Subcutaneous preadipocyte (primary cell): ENCODE measurements around the gene ARHGAP6. TPM values are rescaled to one million over a fixed set of nuclear protein-coding genes. Genes with fewer than 3 reads are reported as not detected.

Experiments used
- small RNA-seq: library from RNA; depleted of rRNA; stranded (forward); fragments of <200 nt; gene quantifications from one replicate; pipeline ENCODE3, GENCODE V24; 2012
- total RNA-seq: library from RNA; depleted of rRNA; stranded (reverse); fragments of >200 nt; gene quantifications from 2 replicates; pipeline ENCODE4 v1.2.3, GENCODE V29; 2012

The ARHGAP6 gene, protein sequence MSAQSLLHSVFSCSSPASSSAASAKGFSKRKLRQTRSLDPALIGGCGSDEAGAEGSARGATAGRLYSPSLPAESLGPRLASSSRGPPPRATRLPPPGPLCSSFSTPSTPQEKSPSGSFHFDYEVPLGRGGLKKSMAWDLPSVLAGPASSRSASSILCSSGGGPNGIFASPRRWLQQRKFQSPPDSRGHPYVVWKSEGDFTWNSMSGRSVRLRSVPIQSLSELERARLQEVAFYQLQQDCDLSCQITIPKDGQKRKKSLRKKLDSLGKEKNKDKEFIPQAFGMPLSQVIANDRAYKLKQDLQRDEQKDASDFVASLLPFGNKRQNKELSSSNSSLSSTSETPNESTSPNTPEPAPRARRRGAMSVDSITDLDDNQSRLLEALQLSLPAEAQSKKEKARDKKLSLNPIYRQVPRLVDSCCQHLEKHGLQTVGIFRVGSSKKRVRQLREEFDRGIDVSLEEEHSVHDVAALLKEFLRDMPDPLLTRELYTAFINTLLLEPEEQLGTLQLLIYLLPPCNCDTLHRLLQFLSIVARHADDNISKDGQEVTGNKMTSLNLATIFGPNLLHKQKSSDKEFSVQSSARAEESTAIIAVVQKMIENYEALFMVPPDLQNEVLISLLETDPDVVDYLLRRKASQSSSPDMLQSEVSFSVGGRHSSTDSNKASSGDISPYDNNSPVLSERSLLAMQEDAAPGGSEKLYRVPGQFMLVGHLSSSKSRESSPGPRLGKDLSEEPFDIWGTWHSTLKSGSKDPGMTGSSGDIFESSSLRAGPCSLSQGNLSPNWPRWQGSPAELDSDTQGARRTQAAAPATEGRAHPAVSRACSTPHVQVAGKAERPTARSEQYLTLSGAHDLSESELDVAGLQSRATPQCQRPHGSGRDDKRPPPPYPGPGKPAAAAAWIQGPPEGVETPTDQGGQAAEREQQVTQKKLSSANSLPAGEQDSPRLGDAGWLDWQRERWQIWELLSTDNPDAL (N-terminal part only)
- total RNA-seq = 26.1 and 29.7 TPM in 2 replicates

DNA sequence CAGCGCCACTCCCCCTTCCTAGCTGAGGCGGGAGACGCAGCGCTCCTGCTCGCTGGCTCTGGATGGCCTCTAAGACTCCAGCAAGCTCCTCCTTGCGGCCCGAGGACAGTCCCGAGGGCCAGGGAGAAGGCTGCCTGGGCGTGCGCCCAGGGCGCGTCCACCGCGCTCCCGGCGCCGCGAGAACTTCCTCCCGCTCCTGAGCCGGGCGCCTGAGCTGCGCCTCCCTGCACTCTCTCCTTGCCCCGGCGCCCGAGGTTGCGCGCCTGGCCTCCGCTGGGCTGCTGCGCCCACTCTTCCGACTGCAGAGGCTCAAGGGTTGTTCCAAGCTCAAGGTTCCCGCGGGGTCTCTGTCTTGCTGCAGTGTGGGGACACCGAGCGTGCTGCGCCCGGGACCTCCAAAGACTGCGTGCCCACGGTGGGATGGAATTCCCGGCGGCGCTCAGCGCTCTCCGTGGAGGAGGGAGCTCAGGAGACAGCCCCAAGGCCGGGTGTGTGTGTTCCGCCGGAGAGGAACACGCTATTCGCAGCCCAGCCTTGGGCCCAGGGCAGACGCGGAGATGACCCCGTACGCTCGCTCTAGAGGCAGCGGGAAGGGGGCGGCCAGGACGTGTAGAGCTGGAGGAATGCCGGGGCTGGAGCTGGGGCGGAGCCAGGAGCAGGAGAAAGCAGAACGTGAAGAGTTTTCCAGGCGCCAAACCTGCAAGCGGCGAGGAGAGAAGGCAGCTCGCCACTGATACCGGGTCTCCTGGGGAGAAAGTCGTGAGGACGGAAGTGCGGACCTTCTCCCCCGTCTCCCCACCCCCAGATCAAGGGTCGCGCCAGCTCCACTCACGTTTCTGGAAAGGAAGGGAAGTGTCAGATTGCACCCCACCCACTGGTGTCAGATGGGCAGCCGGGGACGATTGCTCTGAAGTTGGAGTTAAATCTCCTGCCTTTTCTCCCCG lies at the start of gene ARHGAP6:
Gene ARHGAP6, minus strand, starts transcription at position 753 of the 944 bp plus-strand sequence. CDS start 1,092 bp downstream, outside the sequence.

DNA sequence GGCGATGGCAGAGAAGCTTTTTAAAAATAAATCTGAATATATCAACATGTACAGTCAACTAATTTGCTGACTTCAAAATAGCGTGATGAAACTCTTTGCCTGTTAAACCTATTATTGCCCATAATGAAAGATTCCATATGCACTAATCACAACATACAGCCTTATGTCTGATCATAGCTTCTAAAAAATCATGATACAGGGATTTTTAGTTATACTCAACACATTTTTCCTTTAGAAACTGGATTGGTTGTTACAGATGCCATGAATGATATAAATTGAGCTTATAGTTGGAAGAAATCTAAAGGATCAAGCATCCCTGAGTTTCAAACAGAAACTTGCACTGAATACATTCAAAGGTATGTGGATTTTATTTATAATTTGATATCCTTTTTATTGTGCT lies 372.6 kb downstream of the ARHGAP6 start, which contains the start of gene AMELX:
Gene AMELX, plus strand, starts transcription at position 301 of the 400 bp plus-strand sequence. CDS start 1,376 bp downstream, outside the sequence.

DNA sequence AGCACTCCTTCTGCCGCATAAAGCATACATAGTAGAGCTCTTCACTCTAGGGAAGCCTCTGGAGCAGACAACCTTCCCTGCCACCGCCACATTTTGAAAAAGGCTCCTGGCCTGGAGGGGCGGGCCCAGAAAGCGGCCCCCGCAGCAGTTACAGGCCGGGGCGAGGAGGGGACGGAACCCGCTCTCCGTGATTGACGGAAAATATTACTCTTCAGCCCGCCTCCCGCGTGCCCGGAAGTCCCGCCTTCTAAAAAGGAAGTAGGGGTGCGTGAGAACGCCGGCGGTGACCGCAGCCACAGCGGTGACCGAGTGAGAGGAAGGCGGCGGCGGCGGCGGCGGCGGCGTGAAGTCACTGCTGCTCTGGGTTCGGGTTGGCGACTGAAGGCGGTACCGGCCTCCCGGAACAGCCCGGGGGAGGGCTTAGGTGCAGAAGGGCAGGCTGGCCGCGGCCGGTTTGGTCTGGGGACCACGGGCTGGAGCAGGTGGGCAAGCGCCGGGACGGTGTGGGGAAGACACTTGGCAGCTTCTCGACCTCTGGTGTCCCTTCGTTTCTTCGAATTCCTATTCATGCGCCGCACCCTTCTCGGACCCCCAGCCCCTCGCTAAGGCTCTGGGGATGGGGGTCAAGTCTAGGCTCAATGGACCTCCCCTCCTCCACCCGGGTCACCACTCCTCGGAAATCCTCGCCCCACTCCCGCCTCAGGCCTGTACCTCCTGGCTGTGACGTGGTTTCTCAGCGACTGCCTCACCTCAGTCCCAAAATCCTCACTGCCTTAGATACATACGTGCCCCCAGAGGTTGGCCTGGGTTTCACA lies 554.5 kb downstream of the ARHGAP6 start, which contains the start of gene HCCS:
Gene HCCS, plus strand, starts transcription at position 296 of the 815 bp plus-strand sequence. CDS start 729 bp downstream, outside the sequence.

Small RNA genes lying within 50 kb of the gene (small RNA-seq; reads per million reads assigned to genes)
- gene MIR548AX (0.90 reads per million, percentile 54 among the genes with 10 or more reads in this experiment), gene RF00019 (not detected), gene RF02271 (not detected)

Other genes starting within 250 kb of the ARHGAP6 start
- gene MSL3, start 92.3 kb upstream of the ARHGAP6 start, total RNA-seq = 23.9 and 30.5 TPM in 2 replicates